SU-DHL-6 (cell line): ENCODE measurements around the gene SYF2.

Source experiments
- EZH2phosphoT487 ChIP-seq: fragments of 200-600 bp; sonication (generic), shearing (Covaris generic); conservative IDR thresholded peaks from 2 replicates; pipeline ENCODE4 v1.6.1; 2018; ENCODE audit warnings: mild to moderate bottlenecking, antibody characterized with exemption, low read length, moderate library complexity, mixed read lengths
- TF ChIP-seq, protein P1 (sequence below): fragments of 200-600 bp; sonication (generic); IDR thresholded peaks from one replicate; pipeline ENCODE4 v1.5.1; 2017; ENCODE audit warnings: antibody characterized with exemption, mild to moderate bottlenecking, low read length, moderate library complexity; ENCODE audit not compliant: insufficient read depth, poor library complexity, severe bottlenecking

DNA sequence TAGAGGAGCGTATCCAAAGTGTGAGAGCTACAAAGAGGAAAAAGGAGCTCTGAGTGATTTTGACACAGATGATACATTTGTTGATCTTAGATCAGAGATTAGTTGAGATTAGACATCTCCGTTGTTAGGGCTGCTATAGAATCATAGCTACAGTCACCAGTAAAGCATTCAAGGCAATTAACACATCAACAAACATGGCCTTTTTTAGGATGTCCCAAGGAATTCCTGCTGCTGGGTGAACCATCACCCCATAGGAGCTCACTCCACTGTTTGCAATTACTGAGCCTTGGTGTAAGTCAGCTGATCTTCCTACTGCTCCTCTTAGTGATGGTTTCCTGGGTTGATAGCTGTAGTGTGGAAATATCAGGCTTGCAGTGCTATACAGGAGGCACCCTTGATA, 21.6 kb upstream of the SYF2 start:
- TF ChIP-seq, protein P1, sequence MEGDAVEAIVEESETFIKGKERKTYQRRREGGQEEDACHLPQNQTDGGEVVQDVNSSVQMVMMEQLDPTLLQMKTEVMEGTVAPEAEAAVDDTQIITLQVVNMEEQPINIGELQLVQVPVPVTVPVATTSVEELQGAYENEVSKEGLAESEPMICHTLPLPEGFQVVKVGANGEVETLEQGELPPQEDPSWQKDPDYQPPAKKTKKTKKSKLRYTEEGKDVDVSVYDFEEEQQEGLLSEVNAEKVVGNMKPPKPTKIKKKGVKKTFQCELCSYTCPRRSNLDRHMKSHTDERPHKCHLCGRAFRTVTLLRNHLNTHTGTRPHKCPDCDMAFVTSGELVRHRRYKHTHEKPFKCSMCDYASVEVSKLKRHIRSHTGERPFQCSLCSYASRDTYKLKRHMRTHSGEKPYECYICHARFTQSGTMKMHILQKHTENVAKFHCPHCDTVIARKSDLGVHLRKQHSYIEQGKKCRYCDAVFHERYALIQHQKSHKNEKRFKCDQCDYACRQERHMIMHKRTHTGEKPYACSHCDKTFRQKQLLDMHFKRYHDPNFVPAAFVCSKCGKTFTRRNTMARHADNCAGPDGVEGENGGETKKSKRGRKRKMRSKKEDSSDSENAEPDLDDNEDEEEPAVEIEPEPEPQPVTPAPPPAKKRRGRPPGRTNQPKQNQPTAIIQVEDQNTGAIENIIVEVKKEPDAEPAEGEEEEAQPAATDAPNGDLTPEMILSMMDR = no peak
- TF ChIP-seq EZH2phosphoT487 = no peak
